ENCODE measurements around the gene TM2D3.

DNA sequence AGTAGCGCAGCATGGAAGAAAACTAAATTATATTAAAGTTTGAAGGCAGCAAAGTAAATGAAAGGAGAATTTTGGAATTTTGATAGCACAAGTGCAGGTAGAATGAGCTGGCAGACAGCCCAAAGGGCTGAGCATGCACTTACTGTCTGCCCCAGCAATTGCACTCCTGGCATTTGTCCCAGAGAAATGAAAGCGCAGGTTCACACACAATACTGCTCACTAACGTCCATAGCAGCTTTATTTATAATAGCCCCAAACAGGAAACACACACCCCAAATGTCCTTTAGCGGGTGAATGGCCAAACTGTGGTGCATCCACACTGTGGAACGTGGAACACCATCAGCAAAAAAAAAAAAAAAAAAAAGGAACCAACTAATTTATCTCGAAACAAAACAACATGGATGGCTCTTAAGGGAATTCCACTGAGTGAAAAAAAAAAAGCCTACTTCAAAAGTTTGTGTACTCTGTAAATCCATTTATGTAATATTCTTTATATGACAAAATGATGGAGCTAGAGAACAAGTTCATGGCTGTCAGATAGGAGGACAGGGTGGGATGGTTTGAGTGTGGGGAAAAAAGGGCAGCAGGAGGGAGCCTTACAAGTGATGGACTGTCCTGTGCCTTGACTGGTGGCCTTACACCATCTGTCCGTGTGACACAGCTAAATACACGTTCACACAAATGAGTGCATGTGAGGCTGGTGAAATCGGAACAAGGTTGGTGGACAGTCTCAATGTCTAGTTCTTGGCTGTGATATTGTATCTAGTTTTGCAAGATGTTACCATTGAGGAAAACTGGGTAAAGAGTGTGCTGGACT, 6.0 kb upstream of the TM2D3 start:
- TF ChIP-seq, protein P1, sequence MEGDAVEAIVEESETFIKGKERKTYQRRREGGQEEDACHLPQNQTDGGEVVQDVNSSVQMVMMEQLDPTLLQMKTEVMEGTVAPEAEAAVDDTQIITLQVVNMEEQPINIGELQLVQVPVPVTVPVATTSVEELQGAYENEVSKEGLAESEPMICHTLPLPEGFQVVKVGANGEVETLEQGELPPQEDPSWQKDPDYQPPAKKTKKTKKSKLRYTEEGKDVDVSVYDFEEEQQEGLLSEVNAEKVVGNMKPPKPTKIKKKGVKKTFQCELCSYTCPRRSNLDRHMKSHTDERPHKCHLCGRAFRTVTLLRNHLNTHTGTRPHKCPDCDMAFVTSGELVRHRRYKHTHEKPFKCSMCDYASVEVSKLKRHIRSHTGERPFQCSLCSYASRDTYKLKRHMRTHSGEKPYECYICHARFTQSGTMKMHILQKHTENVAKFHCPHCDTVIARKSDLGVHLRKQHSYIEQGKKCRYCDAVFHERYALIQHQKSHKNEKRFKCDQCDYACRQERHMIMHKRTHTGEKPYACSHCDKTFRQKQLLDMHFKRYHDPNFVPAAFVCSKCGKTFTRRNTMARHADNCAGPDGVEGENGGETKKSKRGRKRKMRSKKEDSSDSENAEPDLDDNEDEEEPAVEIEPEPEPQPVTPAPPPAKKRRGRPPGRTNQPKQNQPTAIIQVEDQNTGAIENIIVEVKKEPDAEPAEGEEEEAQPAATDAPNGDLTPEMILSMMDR (conservative IDR thresholded peaks at IDR 0.05; ENCODE audit: low read depth in 2 of 2), result no peak
- TF ChIP-seq JUNB (IDR thresholded peaks at IDR 0.05; ENCODE audit: unreplicated experiment) (no peak), EZH2 (IDR thresholded peaks at IDR 0.05; ENCODE audit: low read depth, unreplicated experiment) (no peak), POLR2AphosphoS5 (IDR thresholded peaks at IDR 0.05; ENCODE audit: low read depth) (no peak), EZH2phosphoT487 (IDR thresholded peaks at IDR 0.05; ENCODE audit: unreplicated experiment) (no peak), ZNF331 (CRISPR knock-in tag; IDR thresholded peaks at IDR 0.05; ENCODE audit: low read depth) (no peak), ZNF114 (CRISPR knock-in tag; IDR thresholded peaks at IDR 0.05) (no peak), CREB1 (CRISPR knock-in tag; IDR thresholded peaks at IDR 0.05; ENCODE audit: low read depth) (no peak), NANOG (IDR thresholded peaks at IDR 0.05; ENCODE audit: borderline replicate concordance) (no peak)
- TF ChIP-seq, protein P2, sequence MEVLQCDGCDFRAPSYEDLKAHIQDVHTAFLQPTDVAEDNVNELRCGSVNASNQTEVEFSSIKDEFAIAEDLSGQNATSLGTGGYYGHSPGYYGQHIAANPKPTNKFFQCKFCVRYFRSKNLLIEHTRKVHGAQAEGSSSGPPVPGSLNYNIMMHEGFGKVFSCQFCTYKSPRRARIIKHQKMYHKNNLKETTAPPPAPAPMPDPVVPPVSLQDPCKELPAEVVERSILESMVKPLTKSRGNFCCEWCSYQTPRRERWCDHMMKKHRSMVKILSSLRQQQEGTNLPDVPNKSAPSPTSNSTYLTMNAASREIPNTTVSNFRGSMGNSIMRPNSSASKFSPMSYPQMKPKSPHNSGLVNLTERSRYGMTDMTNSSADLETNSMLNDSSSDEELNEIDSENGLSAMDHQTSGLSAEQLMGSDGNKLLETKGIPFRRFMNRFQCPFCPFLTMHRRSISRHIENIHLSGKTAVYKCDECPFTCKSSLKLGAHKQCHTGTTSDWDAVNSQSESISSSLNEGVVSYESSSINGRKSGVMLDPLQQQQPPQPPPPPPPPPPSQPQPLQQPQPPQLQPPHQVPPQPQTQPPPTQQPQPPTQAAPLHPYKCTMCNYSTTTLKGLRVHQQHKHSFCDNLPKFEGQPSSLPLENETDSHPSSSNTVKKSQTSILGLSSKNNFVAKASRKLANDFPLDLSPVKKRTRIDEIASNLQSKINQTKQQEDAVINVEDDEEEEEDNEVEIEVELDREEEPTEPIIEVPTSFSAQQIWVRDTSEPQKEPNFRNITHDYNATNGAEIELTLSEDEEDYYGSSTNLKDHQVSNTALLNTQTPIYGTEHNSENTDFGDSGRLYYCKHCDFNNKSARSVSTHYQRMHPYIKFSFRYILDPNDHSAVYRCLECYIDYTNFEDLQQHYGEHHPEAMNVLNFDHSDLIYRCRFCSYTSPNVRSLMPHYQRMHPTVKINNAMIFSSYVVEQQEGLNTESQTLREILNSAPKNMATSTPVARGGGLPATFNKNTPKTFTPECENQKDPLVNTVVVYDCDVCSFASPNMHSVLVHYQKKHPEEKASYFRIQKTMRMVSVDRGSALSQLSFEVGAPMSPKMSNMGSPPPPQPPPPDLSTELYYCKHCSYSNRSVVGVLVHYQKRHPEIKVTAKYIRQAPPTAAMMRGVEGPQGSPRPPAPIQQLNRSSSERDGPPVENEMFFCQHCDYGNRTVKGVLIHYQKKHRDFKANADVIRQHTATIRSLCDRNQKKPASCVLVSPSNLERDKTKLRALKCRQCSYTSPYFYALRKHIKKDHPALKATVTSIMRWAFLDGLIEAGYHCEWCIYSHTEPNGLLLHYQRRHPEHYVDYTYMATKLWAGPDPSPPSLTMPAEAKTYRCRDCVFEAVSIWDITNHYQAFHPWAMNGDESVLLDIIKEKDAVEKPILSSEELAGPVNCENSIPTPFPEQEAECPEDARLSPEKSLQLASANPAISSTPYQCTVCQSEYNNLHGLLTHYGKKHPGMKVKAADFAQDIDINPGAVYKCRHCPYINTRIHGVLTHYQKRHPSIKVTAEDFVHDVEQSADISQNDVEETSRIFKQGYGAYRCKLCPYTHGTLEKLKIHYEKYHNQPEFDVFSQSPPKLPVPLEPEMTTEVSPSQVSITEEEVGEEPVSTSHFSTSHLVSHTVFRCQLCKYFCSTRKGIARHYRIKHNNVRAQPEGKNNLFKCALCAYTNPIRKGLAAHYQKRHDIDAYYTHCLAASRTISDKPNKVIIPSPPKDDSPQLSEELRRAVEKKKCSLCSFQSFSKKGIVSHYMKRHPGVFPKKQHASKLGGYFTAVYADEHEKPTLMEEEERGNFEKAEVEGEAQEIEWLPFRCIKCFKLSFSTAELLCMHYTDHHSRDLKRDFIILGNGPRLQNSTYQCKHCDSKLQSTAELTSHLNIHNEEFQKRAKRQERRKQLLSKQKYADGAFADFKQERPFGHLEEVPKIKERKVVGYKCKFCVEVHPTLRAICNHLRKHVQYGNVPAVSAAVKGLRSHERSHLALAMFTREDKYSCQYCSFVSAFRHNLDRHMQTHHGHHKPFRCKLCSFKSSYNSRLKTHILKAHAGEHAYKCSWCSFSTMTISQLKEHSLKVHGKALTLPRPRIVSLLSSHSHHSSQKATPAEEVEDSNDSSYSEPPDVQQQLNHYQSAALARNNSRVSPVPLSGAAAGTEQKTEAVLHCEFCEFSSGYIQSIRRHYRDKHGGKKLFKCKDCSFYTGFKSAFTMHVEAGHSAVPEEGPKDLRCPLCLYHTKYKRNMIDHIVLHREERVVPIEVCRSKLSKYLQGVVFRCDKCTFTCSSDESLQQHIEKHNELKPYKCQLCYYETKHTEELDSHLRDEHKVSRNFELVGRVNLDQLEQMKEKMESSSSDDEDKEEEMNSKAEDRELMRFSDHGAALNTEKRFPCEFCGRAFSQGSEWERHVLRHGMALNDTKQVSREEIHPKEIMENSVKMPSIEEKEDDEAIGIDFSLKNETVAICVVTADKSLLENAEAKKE (CRISPR knock-in tag; IDR thresholded peaks at IDR 0.05), result no peak
- TF ChIP-seq, protein P3, sequence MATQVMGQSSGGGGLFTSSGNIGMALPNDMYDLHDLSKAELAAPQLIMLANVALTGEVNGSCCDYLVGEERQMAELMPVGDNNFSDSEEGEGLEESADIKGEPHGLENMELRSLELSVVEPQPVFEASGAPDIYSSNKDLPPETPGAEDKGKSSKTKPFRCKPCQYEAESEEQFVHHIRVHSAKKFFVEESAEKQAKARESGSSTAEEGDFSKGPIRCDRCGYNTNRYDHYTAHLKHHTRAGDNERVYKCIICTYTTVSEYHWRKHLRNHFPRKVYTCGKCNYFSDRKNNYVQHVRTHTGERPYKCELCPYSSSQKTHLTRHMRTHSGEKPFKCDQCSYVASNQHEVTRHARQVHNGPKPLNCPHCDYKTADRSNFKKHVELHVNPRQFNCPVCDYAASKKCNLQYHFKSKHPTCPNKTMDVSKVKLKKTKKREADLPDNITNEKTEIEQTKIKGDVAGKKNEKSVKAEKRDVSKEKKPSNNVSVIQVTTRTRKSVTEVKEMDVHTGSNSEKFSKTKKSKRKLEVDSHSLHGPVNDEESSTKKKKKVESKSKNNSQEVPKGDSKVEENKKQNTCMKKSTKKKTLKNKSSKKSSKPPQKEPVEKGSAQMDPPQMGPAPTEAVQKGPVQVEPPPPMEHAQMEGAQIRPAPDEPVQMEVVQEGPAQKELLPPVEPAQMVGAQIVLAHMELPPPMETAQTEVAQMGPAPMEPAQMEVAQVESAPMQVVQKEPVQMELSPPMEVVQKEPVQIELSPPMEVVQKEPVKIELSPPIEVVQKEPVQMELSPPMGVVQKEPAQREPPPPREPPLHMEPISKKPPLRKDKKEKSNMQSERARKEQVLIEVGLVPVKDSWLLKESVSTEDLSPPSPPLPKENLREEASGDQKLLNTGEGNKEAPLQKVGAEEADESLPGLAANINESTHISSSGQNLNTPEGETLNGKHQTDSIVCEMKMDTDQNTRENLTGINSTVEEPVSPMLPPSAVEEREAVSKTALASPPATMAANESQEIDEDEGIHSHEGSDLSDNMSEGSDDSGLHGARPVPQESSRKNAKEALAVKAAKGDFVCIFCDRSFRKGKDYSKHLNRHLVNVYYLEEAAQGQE (IDR thresholded peaks at IDR 0.05; ENCODE audit: unreplicated experiment), result no peak
- TF ChIP-seq, protein P4, sequence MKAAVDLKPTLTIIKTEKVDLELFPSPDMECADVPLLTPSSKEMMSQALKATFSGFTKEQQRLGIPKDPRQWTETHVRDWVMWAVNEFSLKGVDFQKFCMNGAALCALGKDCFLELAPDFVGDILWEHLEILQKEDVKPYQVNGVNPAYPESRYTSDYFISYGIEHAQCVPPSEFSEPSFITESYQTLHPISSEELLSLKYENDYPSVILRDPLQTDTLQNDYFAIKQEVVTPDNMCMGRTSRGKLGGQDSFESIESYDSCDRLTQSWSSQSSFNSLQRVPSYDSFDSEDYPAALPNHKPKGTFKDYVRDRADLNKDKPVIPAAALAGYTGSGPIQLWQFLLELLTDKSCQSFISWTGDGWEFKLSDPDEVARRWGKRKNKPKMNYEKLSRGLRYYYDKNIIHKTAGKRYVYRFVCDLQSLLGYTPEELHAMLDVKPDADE (IDR thresholded peaks at IDR 0.05), result no peak

All from GM23338 (cell line).